GM21576 (cell line): ENCODE measurements around the gene NLK.
"Not testable (repeated sequence)": the region's sequence is repeated elsewhere in the genome, so short reads cannot be mapped to it uniquely, and the experiment has no call there.

Source experiments
- ATAC-seq: cut with Tn5 transposase; IDR thresholded peaks from one replicate; pipeline ENCODE4 v1.9.1; 2021; ENCODE audit warnings: mild to moderate bottlenecking, moderate library complexity; ENCODE audit not compliant: unreplicated experiment

The NLK gene

GRCh38 chr17:28227316-28228108 lies 185.0 kb downstream of the NLK start:
- ATAC-seq = no peak

- ATAC-seq = no peak
Measured at GRCh38 chr17:28228109-28228840, 185.8 kb downstream of the NLK start.

- ATAC-seq = no peak
Measured at GRCh38 chr17:28228986-28229729, 186.7 kb downstream of the NLK start.

- no peak for ATAC-seq
Measured at GRCh38 chr17:28230011-28230410, 187.5 kb downstream of the NLK start.

- ATAC-seq = not testable (repeated sequence)
Measured at GRCh38 chr17:28230607-28231006, 188.1 kb downstream of the NLK start.

- ATAC-seq = not testable (repeated sequence)
Measured at GRCh38 chr17:28231624-28232023, 189.1 kb downstream of the NLK start.

- ATAC-seq = not testable (repeated sequence)
Measured at GRCh38 chr17:28232966-28233870, 190.7 kb downstream of the NLK start.

- ATAC-seq = not testable (repeated sequence)
Measured at GRCh38 chr17:28233872-28234856, 191.7 kb downstream of the NLK start.

GRCh38 chr17:28235066-28235700 lies 192.7 kb downstream of the NLK start:
- ATAC-seq = not testable (repeated sequence)

- ATAC-seq = not testable (repeated sequence)
Measured at GRCh38 chr17:28236033-28236653, 193.7 kb downstream of the NLK start.

GRCh38 chr17:28238547-28239270 lies 196.2 kb downstream of the NLK start:
- ATAC-seq = not testable (repeated sequence)

GRCh38 chr17:28239271-28239624 lies 196.8 kb downstream of the NLK start:
- no peak for ATAC-seq

GRCh38 chr17:28240688-28241340 lies 198.3 kb downstream of the NLK start:
- no peak for ATAC-seq

- no peak for ATAC-seq
Measured at GRCh38 chr17:28242791-28243190, 200.3 kb downstream of the NLK start.

- not testable (repeated sequence) for ATAC-seq
Measured at GRCh38 chr17:28243268-28243667, 200.8 kb downstream of the NLK start.

- ATAC-seq = no peak
Measured at GRCh38 chr17:28244446-28244845, 202.0 kb downstream of the NLK start.
